Mammary epithelial cell (primary cell): Measurements from ENCODE around the gene GJA3.

Source experiments
- CTCF ChIP-seq, 2 donors: IDR thresholded peaks in 1 of 2; conservative IDR thresholded peaks in 1 of 2; 2 replicates each; pipeline ENCODE4 v1.5.1; 2011 to 2012; ENCODE audit warnings: inconsistent platforms in 2 of 2, low read length in 2 of 2, mild to moderate bottlenecking in 2 of 2, control low read depth in 1 of 2, low read depth in 1 of 2; ENCODE audit not compliant: insufficient read depth in 1 of 2; ENCODE audit errors: extremely low read depth in 1 of 2
- EZH2 ChIP-seq: IDR thresholded peaks from 2 replicates; pipeline ENCODE4 v1.6.1; 2012; ENCODE audit warnings: low read length, inconsistent platforms, borderline replicate concordance

GRCh38 chr13:20136781-20137703, 23.8 kb downstream of the GJA3 start:
- peak; percentile 16 to 52 for TF ChIP-seq CTCF (conservative IDR thresholded peaks at IDR 0.05 in 1 of 2, IDR thresholded peaks at IDR 0.05 in 1 of 2; ENCODE audit: extremely low read depth in 1 of 2, insufficient read depth in 1 of 2, low read depth in 1 of 2, low read length in 2 of 2)
- TF ChIP-seq EZH2 = no peak
